DND-41 (cell line): ENCODE results near the gene PXMP4.

Source experiments
- ATAC-seq: fragments of 200-7000 bp; cut with Tn5 transposase; 3 replicates; pipeline ENCODE4 v1.9.1; 2021; ENCODE audit warnings: low read depth; ENCODE audit not compliant: insufficient read depth
- DNase-seq: peaks from one replicate; pipeline ENCODE4 v3.0.0-alpha.2; 2020
- H2AFZ ChIP-seq: 2 replicates; pipeline ENCODE4 v1.6.0; 2012; ENCODE audit warnings: low read depth, low read length
- H3K27ac ChIP-seq: 2 replicates; pipeline ENCODE4 v1.5.1; 2012; ENCODE audit warnings: low read length, inconsistent platforms
- H3K27me3 ChIP-seq: fragments of 200-600 bp; sonication (generic); 2 replicates; pipeline ENCODE4 v1.6.0; 2012; ENCODE audit warnings: low read length, mild to moderate bottlenecking, inconsistent platforms; ENCODE audit not compliant: insufficient read depth, poor library complexity
- H3K36me3 ChIP-seq: 2 replicates; pipeline ENCODE4 v1.5.1; 2012; ENCODE audit warnings: low read length, inconsistent platforms; ENCODE audit not compliant: insufficient read depth
- H3K4me1 ChIP-seq: 2 replicates; pipeline ENCODE4 v1.5.1; 2012; ENCODE audit warnings: mild to moderate bottlenecking, low read length; ENCODE audit not compliant: insufficient read depth
- H3K4me2 ChIP-seq: 2 replicates; pipeline ENCODE4 v1.6.0; 2012; ENCODE audit warnings: mild to moderate bottlenecking, moderate library complexity, low read length, inconsistent platforms; ENCODE audit not compliant: insufficient read depth
- H3K4me3 ChIP-seq, 2 experiments: fragments of 200-600 bp in 1 of 2; shearing (Covaris generic) in 1 of 2; 2 replicates each; pipeline ENCODE4 v1.5.1; 2012 to 2016; ENCODE audit warnings: inconsistent platforms in 2 of 2, low read length in 2 of 2, mild to moderate bottlenecking in 2 of 2, low read depth in 1 of 2, moderate library complexity in 1 of 2
- H3K79me2 ChIP-seq: 2 replicates; pipeline ENCODE4 v1.6.0; 2012; ENCODE audit warnings: low read length, inconsistent platforms; ENCODE audit not compliant: insufficient read depth
- H3K9ac ChIP-seq: 2 replicates; pipeline ENCODE4 v1.6.0; 2012; ENCODE audit warnings: low read depth, mild to moderate bottlenecking, inconsistent platforms, low read length, moderate library complexity
- H3K9me3 ChIP-seq: 2 replicates; pipeline ENCODE4 v1.5.1; 2012; ENCODE audit warnings: low read length, moderate library complexity, mild to moderate bottlenecking, inconsistent platforms; ENCODE audit not compliant: insufficient read depth, severe bottlenecking
- H4K20me1 ChIP-seq: 2 replicates; pipeline ENCODE4 v1.6.0; 2012; ENCODE audit warnings: low read length; ENCODE audit not compliant: insufficient read depth
- CTCF ChIP-seq: IDR thresholded peaks from 2 replicates; pipeline ENCODE4 v1.5.1; 2012; ENCODE audit warnings: borderline replicate concordance, low read length, moderate library complexity, mild to moderate bottlenecking; ENCODE audit not compliant: poor library complexity, severe bottlenecking; ENCODE audit errors: extremely low read depth
- EZH2 ChIP-seq: IDR thresholded peaks from 3 replicates; pipeline ENCODE4 v1.6.1; 2012; ENCODE audit warnings: borderline replicate concordance, low read depth, mild to moderate bottlenecking, moderate library complexity, low read length, inconsistent platforms; ENCODE audit not compliant: severe bottlenecking

The PXMP4 gene

GRCh38 chr20:33660035-33660684 lies 60.0 kb downstream of the PXMP4 start:
- Histone ChIP-seq H3K4me2 (no peak overlapping the region), H3K27ac (no peak overlapping the region), H3K4me1 (peaks cover 21% of the 10 kb centered on the region), H3K79me2 (no peaks in the 10 kb centered on the region), H3K4me3 (no peak overlapping the region), H3K36me3 (peaks cover 3% of the 10 kb centered on the region; the same call in 1 of the 2 replicates), H3K9me3 (no peaks in the 10 kb centered on the region), H4K20me1 (no peaks in the 10 kb centered on the region), H2AFZ (no peak overlapping the region), H3K27me3 (no peaks in the 10 kb centered on the region), H3K9ac (no peak overlapping the region)
- DNase-seq: no peak
- TF ChIP-seq CTCF: no peak
- no peak for TF ChIP-seq EZH2
- ATAC-seq: no peak

GRCh38 chr20:33659341-33660034 lies 60.6 kb downstream of the PXMP4 start:
- Histone ChIP-seq H3K27me3 (no peaks in the 10 kb centered on the region), H3K36me3 (peaks cover 3% of the 10 kb centered on the region; the same call in 1 of the 2 replicates), H3K9me3 (no peaks in the 10 kb centered on the region), H3K79me2 (no peaks in the 10 kb centered on the region), H3K4me3 (no peak overlapping the region), H2AFZ (no peak overlapping the region), H4K20me1 (no peaks in the 10 kb centered on the region), H3K4me1 (peaks cover 18% of the 10 kb centered on the region), H3K27ac (no peak overlapping the region), H3K4me2 (no peak overlapping the region), H3K9ac (no peak overlapping the region)
- ATAC-seq: no peak
- DNase-seq: no peak
- TF ChIP-seq EZH2 (no peak), CTCF (no peak)

GRCh38 chr20:33658929-33659328 lies 61.2 kb downstream of the PXMP4 start:
- Histone ChIP-seq H3K79me2 (no peaks in the 10 kb centered on the region), H3K36me3 (peaks cover 3% of the 10 kb centered on the region; the same call in 1 of the 2 replicates), H3K27me3 (no peaks in the 10 kb centered on the region), H3K4me2 (no peak overlapping the region), H4K20me1 (no peaks in the 10 kb centered on the region), H2AFZ (no peak overlapping the region), H3K9ac (no peak overlapping the region), H3K27ac (no peak overlapping the region), H3K9me3 (no peaks in the 10 kb centered on the region), H3K4me3 (no peak overlapping the region), H3K4me1 (peaks cover 12% of the 10 kb centered on the region)
- ATAC-seq (no peak), DNase-seq (no peak)
- no peak for TF ChIP-seq EZH2
- TF ChIP-seq CTCF: no peak
